ENCODE measurements around the gene SPATA4.

- TF ChIP-seq CTCF (IDR thresholded peaks at IDR 0.05): no peak
- no peak for TF ChIP-seq POLR2A (IDR thresholded peaks at IDR 0.05)
Observed at GRCh38 chr4:176149680-176150355, 45.6 kb downstream of the SPATA4 start.
